HL-60 (cell line): Measurements from ENCODE around the gene BCL6B.

Experiments
- DNase-seq, 2 experiments: peaks; one replicate each; pipeline ENCODE4 v3.0.0-alpha.2; 2010 to 2020; ENCODE audit warnings: low read depth in 1 of 2, low spot score in 1 of 2
- H3K27ac ChIP-seq: fragments of 250-450 bp; sonication (Bioruptor Pico); replicated peaks from 2 replicates; pipeline ENCODE4 v1.5.1; 2020; ENCODE audit warnings: mild to moderate bottlenecking, moderate library complexity
- H3K27me3 ChIP-seq: fragments of 250-450 bp; sonication (Bioruptor Pico); 2 replicates; pipeline ENCODE4 v1.5.1; 2021; ENCODE audit warnings: mild to moderate bottlenecking, moderate library complexity; ENCODE audit not compliant: insufficient read depth, poor library complexity, severe bottlenecking
- H3K4me3 ChIP-seq: replicated peaks from 2 replicates; pipeline ENCODE4 v1.5.1; 2011; ENCODE audit warnings: mild to moderate bottlenecking, control low read depth, low read length; ENCODE audit not compliant: insufficient read depth
- CTCF ChIP-seq: IDR thresholded peaks from one replicate; pipeline ENCODE4 v1.5.1; 2011; ENCODE audit warnings: low read length, control low read depth, inconsistent platforms; ENCODE audit not compliant: insufficient read depth
- GABPA ChIP-seq: IDR thresholded peaks from 2 replicates; pipeline ENCODE4 v1.6.1; 2012; ENCODE audit warnings: low read depth
- POLR2AphosphoS5 ChIP-seq: IDR thresholded peaks from 2 replicates; pipeline ENCODE4 v1.6.1; 2012; ENCODE audit warnings: low read depth
- REST ChIP-seq: IDR thresholded peaks from 2 replicates; pipeline ENCODE4 v1.6.1; 2012; ENCODE audit warnings: low read depth; ENCODE audit not compliant: insufficient replicate concordance
- SPI1 ChIP-seq: IDR thresholded peaks from 2 replicates; pipeline ENCODE4 v1.6.1; 2012; ENCODE audit warnings: low read depth, mild to moderate bottlenecking, borderline replicate concordance

The BCL6B gene

GRCh38 chr17:7074931-7075330 lies 52.1 kb downstream of the BCL6B start:
- no peak for DNase-seq
- Histone ChIP-seq H3K4me3 (no peak overlapping the region), H3K27ac (no peak overlapping the region), H3K27me3 (no peaks in the 10 kb centered on the region)
- TF ChIP-seq CTCF (no peak), GABPA (no peak), REST (no peak), POLR2AphosphoS5 (no peak), SPI1 (no peak)

GRCh38 chr17:7077911-7078546 lies 55.2 kb downstream of the BCL6B start:
- no peak for DNase-seq
- H3K27ac ChIP-seq: no peak overlapping the region
- TF ChIP-seq REST (no peak), GABPA (no peak), POLR2AphosphoS5 (no peak), SPI1 (no peak)
- no peaks in the 10 kb centered on the region for H3K27me3 ChIP-seq
- H3K4me3 ChIP-seq: no peak overlapping the region

- no peak for DNase-seq
- no peak overlapping the region for H3K4me3 ChIP-seq
- H3K27ac ChIP-seq: no peak overlapping the region
- no peaks in the 10 kb centered on the region for H3K27me3 ChIP-seq
- TF ChIP-seq CTCF: no peak
- TF ChIP-seq SPI1: no peak
- TF ChIP-seq REST: no peak
- TF ChIP-seq POLR2AphosphoS5: no peak
- TF ChIP-seq GABPA: no peak
These were observed 55.9 kb downstream of the BCL6B start for GRCh38 chr17:7078711-7079110.
